Gastrocnemius medialis (tissue), 4 donors: Measurements from ENCODE around the gene PATJ.

Experiments used
- POLR2A ChIP-seq, 2 donors: fragments of 450-650 bp; IDR thresholded peaks; one replicate each; pipeline ENCODE4 v1.6.1; 2017; ENCODE audit warnings: antibody characterized with exemption in 2 of 2, mild to moderate bottlenecking in 2 of 2, moderate library complexity in 2 of 2
- TF ChIP-seq, protein P1 (sequence below), 5 experiments: fragments of 450-650 bp in 3 of 5; fragments of 200-600 bp in 2 of 5; sonication (generic) in 2 of 5; IDR thresholded peaks in 4 of 5; conservative IDR thresholded peaks in 1 of 5; 1 replicate in 4 of 5; 2 replicates in 1 of 5; pipeline ENCODE4 v1.5.1; 2016 to 2019; ENCODE audit warnings: antibody characterized with exemption in 5 of 5, mild to moderate bottlenecking in 3 of 5, moderate library complexity in 3 of 5

- TF ChIP-seq, protein P1, sequence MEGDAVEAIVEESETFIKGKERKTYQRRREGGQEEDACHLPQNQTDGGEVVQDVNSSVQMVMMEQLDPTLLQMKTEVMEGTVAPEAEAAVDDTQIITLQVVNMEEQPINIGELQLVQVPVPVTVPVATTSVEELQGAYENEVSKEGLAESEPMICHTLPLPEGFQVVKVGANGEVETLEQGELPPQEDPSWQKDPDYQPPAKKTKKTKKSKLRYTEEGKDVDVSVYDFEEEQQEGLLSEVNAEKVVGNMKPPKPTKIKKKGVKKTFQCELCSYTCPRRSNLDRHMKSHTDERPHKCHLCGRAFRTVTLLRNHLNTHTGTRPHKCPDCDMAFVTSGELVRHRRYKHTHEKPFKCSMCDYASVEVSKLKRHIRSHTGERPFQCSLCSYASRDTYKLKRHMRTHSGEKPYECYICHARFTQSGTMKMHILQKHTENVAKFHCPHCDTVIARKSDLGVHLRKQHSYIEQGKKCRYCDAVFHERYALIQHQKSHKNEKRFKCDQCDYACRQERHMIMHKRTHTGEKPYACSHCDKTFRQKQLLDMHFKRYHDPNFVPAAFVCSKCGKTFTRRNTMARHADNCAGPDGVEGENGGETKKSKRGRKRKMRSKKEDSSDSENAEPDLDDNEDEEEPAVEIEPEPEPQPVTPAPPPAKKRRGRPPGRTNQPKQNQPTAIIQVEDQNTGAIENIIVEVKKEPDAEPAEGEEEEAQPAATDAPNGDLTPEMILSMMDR (IDR thresholded peaks at IDR 0.05 in 4 of 5, conservative IDR thresholded peaks at IDR 0.05 in 1 of 5), result no peak
- no peak for TF ChIP-seq POLR2A (IDR thresholded peaks at IDR 0.05)
Measured at GRCh38 chr1:61898658-61899057, 156.4 kb downstream of the PATJ start.
